GM19193 (cell line): ENCODE data around the gene TBXAS1.

Experiments
- POLR2A ChIP-seq: IDR thresholded peaks from 4 replicates; pipeline ENCODE4 v1.6.1; 2011; ENCODE audit not compliant: insufficient read depth, insufficient read length; ENCODE audit errors: extremely low read depth

Gene TBXAS1

GRCh38 chr7:139845443-139845805, 16.4 kb downstream of the TBXAS1 start:
- no peak for TF ChIP-seq POLR2A

DNA sequence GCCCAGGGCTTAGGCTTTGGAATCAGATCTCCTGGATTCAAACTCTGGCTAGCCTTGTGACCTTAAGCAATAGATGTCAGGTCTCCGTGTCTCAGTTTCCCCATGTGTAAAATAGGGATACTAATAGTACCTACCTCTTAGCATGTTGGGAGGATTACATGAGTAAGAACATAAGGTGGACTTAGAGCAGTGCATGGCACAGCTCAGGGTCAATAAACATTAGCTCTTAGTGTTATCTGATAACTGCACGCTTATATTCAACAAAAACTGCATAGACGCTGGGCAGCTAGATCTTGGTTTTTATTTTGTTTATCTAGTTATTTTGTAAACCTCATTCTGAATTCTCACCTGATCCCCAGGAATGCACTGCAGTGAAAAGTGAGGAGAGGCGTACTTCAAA, 17.2 kb downstream of the TBXAS1 start:
- no peak for TF ChIP-seq POLR2A

- no peak for TF ChIP-seq POLR2A
Observed at GRCh38 chr7:139848274-139848673, 19.2 kb downstream of the TBXAS1 start.

- TF ChIP-seq POLR2A: no peak
Observed at GRCh38 chr7:139850906-139851305, 21.8 kb downstream of the TBXAS1 start.

DNA sequence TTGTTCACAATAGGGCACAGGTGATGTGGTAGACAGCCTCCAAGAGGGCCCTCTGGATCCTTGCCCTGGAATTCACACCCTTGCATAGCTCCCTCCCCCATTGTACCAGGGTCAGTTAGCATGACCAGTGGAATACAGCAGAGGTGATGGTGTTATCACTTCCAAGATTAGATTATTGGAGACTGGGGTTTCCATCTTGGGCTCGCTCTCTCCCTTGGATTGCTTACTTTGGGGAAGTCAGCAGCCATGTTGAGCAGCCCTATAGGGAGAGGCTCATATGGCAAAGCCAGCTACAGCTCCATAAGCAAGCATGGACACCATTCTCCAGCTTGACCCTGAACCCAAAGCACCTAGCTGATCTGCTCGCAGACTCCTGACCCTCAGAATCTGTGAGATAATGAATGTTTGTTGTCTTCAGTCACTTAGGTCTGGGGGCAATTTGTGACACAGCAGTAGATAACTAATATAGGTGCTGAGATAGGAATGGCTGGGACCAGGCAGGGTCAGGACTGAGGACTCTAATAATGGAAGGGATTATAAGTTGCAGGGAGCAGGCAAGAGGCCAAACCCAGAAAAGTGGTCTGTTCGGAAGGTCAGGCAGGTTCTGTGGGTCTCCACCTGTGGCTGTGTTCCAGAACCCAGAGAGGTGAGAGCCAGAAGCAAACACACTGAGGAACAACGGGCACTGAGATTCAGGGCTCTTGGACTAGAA, 22.9 kb downstream of the TBXAS1 start:
- no peak for TF ChIP-seq POLR2A

DNA sequence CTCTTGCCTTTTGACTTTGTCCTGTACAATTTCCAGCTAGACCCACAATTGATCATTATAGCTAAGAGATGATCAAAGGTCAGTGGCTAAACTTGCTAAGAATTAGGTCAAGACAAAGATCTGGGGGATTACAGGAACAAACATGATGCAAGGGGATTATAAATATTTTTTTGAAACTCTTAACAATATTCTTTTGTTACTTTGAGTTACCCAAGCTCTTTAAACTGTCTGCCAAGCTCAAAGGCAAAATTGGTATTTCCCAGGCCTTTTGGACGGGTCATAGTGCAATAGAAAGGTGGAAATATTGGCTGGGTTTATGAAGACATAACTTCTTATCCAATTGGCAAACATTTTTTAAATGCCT, 23.4 kb downstream of the TBXAS1 start:
- TF ChIP-seq POLR2A: no peak

DNA sequence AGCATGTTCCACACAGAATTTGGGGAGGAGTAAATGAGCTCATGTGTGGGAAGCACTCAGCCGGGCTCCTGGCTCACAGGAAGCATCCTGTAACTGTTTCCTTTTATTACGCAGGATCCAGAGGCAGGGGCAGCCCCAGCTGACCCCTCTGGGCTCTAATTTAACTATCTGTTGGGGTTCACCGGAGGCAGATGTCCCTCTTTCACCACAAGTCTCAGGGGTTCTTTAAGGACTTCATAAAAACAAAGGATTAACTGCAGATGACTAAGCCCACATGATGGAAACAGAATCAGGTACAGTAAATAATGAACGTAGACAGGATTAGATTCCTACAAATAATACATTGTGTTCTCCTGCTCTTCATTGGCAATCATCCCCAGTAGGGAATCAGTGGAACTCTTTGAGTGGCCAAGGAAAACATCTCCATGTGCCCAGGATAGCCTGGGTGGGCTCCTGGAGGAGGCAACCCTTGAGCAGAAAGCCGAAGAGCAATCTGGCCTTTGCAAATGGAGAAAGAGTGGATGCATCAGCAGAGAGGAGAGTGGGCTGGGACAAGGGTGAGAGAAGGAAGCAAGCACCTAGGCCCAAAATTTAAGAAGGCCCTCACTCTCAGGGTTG, 24.6 kb downstream of the TBXAS1 start:
- TF ChIP-seq POLR2A: no peak

DNA sequence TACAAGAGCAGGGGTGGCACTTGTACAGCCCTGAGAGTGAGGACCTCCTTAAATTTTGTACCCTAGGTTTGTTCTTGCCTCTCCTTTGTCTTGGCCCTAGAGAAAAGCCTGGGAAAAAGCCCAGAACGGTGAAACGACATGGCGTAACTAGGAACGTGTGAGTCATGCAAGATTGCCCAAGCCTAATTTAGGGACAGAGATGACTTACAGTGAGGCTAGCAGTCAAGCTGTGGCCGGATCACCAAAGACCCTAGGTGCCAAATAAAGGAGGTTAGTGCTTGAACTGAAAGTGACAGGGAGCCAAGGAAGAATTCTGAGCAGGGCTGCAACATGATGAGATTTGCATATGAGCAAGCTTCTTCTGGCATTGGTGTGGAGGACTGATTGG, 25.1 kb downstream of the TBXAS1 start:
- no peak for TF ChIP-seq POLR2A

DNA sequence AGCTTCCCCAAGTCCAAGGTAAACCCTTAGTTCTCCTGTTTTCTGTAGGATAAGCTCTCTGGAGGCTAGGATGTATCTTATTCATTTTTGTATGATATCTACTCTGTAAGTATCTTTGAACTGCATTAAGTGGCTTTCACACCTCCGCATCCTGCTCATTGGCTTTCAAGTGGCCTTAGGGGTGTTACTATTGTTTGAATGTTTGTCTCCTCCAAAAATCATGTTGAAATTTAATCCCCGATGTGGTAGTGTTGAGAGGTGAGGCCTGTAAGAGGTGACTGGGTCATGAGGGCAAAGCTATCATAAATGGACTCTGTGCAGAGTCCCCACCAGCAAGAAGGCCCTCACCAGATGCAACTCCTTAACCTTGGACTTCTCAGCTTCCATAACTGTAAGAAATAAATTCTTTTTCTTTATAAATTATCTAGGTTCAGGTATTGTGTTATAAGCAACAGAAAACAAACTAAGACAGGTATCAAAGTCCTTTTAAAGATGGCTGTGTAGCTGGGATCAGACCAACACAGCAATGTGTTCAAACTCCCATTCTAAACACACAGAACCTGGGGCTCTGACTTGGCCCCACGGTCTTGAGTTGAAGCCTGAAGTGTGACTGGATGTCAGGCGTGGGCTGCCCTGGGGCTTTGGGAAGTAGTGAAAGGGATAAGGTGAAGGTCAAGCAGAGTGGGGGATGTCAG, 25.9 kb downstream of the TBXAS1 start:
- TF ChIP-seq POLR2A: no peak

DNA sequence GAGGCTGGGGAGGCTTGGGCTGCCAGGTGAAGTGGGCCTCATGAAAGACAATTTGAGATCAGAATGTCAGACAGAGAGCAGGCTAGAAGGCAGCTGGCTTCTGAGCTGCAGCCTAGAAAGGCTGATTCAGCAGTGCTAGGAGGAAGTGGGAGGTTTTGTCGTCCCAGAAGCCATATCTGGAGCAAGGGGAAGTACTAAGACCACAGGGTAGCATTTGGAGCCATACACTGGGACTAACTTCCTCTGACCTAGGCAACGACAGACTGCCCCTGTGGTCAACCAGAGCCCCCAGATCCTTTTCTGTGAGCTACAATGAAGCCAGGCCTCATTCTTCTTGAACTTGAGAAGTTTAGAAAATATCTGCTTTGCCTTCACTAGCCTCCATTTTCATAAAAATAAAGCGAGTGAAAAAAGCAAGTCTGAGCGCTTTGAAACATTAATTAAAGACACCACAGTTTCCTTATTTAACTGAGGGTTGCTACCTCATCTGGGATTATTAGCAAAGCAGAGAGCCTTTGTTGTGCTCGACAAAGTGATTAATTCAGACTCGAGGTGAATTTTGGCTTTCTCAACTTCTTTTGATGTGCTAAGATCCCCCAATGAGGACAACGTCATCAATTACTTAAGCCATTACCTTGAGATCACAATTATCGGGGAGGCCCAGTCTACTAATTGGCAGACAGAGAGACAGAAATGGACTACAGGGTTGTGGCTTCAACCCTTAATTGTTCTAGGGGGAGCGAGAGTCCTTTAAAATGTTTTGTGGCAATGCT, 26.6 kb downstream of the TBXAS1 start:
- peak; percentile 16 for TF ChIP-seq POLR2A

DNA sequence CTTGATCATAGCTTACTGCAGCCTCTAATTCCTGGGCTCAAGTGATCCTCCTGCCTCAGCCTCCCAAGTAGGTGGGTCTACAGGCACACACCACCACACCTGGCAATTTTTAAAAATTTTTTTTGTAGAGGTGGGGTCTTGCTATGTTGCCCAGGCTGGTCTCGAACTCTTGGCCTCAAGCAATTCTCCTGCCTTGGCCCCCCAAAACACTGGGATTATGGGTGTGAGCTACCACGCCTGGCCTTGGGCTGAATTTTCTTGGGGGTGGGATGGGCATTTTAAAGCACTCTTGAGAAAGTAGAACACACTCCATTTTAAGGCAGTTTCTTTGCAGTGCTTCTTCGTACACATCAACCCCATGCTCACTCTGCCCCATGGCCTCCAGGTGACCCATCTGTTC, 28.7 kb downstream of the TBXAS1 start:
- no peak for TF ChIP-seq POLR2A

DNA sequence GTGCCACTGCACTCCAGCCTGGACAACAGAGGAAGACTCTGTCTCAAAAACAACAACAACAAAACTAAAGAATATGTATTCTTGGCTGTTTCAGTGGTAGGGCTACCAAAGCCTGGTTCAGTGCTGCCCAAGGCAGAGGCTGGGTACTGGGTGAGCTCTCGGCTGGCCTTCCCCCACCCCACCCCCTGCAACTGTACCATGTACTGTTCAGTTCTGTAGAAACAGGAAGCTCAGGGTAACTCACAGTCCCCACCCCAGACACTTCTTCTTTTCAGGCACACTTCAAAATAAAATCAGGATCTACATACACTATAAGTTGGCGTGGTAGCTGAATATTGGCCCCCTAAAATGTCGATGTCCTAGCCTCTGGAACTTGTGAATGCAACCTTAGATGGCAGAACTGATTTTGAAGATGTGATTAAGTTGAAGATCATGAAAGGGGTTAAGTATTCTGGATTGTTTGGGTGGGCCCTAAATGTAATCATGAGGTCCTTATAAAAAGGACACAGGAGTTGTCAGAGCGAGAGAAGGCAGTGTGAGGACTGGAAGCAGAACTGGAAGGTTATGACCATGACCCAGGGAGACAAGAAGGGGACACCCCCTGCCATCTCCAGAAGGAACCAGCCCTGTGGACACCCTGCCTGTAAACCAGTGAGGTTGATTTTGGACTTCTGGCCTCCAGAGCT, 31.2 kb downstream of the TBXAS1 start:
- no peak for TF ChIP-seq POLR2A

DNA sequence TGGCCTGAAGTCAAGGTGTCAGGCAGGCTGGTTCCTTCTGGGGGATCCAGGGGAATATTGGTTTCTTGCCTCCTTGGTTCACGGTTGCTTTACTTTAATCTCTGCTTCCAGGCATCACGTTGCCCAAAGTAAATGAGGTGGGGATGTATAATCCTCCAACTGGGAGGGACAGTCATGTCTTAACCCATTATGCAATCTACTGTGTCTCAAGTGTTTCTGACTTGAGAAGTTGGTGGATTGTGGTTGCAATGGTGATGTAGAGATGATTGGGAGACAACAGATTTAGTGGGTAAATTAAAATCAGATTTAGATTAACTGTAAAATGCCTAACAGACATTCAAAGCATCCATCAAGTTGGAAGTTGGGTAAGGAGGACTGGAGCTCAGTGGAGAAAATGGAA, 32.7 kb downstream of the TBXAS1 start:
- TF ChIP-seq POLR2A: no peak

DNA sequence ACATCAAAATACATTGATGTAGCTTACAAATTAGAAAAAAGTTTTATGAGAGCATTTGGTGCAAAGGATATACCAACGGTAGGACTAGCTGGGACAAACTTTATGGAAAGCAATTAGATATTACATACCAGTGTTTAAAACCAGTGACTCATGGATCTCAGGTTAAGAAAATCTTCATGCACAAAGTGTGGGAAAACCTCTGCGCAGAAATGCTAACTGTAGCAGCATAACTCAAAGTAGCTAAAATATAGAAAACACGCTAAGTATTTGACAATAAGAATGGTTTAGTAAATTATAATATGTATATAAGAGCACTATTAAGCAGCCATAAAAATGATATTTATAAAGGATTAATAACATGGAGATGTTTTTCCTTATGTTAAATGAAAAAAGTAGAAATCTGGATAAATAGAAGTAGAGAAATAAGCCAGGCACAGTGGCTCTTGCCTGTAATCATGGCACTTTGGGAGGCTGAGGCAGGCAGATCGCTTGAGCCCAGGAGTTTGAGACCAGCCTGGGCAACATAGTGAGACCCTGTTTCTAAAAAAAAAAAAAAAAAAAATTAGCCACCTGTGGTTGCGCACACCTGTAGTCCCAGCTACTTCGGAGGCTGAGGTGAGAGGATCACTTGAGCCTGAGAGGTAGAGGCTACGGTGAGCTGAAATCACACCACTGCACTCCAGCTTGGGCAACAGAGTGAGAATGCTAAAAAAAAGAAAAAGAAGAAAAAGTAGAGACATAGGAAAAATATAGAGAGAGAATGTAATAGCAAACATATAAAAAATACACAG, 37.2 kb downstream of the TBXAS1 start:
- no peak for TF ChIP-seq POLR2A

- no peak for TF ChIP-seq POLR2A
Observed at GRCh38 chr7:139867847-139868246, 38.8 kb downstream of the TBXAS1 start.

GRCh38 chr7:139869886-139870285, 40.8 kb downstream of the TBXAS1 start:
- no peak for TF ChIP-seq POLR2A
